HFF-Myc (cell line): ENCODE results near the gene CSNK1G2.

Experiments
- DNase-seq: peaks from one replicate; pipeline ENCODE4 v3.0.0-alpha.2; 2011; ENCODE audit warnings: low read depth; ENCODE audit errors: extremely low read depth
- H3K4me3 ChIP-seq: replicated peaks from 2 replicates; pipeline ENCODE4 v1.5.1; 2011; ENCODE audit warnings: low read depth, mild to moderate bottlenecking, control low read depth, low read length
- CTCF ChIP-seq: IDR thresholded peaks from 2 replicates; pipeline ENCODE4 v1.5.1; 2012; ENCODE audit warnings: mild to moderate bottlenecking, low read depth, low read length, control low read depth; ENCODE audit errors: missing control alignments

CSNK1G2 gene

DNA sequence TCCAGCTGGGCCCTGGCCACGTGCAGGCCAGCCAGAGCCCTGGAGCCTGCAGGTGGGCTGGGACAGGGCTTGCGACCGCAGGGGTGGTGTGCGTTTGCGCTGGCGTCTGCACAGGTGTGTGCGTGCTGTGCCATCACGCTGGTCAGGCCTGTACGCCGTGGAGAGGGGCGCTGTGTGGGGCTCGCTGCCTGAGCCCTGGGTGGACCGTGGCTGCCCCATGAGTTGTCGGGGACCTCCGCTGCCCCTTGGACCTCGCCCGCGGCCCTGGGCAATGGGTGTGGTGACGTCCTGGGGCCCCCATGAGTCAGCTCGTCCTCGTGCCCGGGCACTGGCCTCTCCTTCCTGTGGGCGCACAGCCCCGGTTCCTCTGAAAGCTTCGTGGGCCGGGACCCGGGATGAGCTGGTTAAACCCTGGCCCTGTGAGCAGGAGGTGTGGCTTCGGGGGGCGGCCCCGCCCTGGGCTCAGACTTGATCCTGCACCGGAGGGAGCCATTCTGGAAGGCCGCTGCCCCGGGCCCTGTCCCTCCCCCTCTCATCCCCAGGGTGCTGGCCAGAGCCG is 6.8 kb downstream of the CSNK1G2 start:
- no peak for DNase-seq
- no peak overlapping the region for H3K4me3 ChIP-seq
- TF ChIP-seq CTCF, result no peak

- DNase-seq, result no peak
- no peak for TF ChIP-seq CTCF
- no peak overlapping the region for H3K4me3 ChIP-seq
These were observed 8.5 kb downstream of the CSNK1G2 start for GRCh38 chr19:1949304-1950101.

GRCh38 chr19:1950640-1951039 is 9.7 kb downstream of the CSNK1G2 start:
- no peak for DNase-seq
- no peak overlapping the region for H3K4me3 ChIP-seq
- no peak for TF ChIP-seq CTCF

- no peak overlapping the region for H3K4me3 ChIP-seq
- no peak for TF ChIP-seq CTCF
- no peak for DNase-seq
These were observed 11.7 kb downstream of the CSNK1G2 start for GRCh38 chr19:1952635-1953034.

DNA sequence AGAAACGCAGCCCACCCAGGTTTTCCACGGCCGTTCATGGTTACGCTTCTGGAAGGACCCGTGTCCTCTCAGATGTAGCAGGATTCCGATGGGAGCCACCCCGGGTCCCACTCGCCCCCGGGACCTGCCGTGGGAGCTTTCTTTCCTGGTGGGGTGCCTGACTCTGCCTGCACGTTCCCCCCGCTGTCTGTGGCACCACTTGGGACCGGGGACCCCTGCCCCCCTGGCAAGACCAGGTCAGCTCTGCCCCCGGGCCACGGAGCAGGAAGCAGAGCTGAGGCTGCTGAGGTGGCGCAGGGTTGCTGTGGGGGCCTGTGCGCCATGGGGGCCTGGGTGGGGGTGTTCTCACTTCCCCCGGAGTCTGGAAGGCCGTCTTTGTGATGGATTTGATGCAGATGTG is 12.1 kb downstream of the CSNK1G2 start:
- no peak for TF ChIP-seq CTCF
- no peak overlapping the region for H3K4me3 ChIP-seq
- DNase-seq, result no peak

DNA sequence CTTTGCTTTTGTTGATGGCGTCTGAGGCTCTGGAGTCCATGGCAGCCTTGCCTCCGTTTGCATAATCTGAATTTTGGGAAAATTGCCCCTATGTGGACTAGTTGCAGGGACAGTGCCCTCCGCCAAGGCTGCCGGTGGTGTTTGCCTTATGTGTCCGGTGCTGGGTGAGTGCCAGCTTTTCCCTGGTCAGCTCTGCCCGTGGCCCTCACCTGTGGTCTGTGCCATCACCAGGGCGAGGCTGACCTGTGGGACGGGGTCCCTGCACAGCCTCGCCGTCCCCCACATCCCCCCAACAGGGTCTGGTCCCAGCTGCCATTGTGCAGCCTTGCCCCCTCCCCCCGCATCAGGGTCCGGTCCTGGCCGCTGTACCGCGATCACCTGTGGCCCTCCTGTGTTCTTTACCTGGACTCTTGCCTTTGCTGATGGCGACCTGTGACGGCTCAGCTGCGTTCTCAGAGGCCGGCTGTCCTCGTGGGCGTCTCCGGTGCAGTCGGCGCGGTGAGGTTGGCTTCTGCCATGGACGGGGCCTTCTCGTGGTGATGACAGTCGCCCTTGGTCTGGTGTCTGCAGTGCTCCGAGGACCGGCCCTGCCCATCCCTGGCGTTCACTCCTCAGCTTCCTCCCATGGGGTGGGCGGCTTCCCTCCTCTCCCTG is 12.6 kb downstream of the CSNK1G2 start:
- H3K4me3 ChIP-seq, result no peak overlapping the region
- no peak for DNase-seq
- no peak for TF ChIP-seq CTCF
